Activated T-cell treated with anti-CD3 and anti-CD28 coated beads, Interleukin-2, amount 50 U/mL, for 24 hours (primary cell): ENCODE results near the gene PNKP.
A peak's percentile ranks its signal among the peaks of the same experiment; 100 is the strongest.

Experiments used
- DNase-seq: peaks from one replicate; pipeline ENCODE4 v3.0.0-alpha.2; 2020
- H3K27ac Mint-ChIP-seq: 2 replicates; pipeline ENCODE4 v1.8.0; 2020; ENCODE audit warnings: mild to moderate bottlenecking, mixed read lengths
- H3K27me3 Mint-ChIP-seq: 2 replicates; pipeline ENCODE4 v1.8.0; 2020; ENCODE audit warnings: mixed read lengths
- H3K36me3 Mint-ChIP-seq: 2 replicates; pipeline ENCODE4 v1.8.0; 2020; ENCODE audit warnings: low read depth, mixed read lengths
- H3K4me1 Mint-ChIP-seq: 2 replicates; pipeline ENCODE4 v1.8.0; 2020; ENCODE audit warnings: low read depth, mixed read lengths
- H3K4me3 Mint-ChIP-seq: 2 replicates; pipeline ENCODE4 v1.8.0; 2020; ENCODE audit warnings: mild to moderate bottlenecking, moderate library complexity, mixed read lengths
- H3K9me3 Mint-ChIP-seq: 2 replicates; pipeline ENCODE4 v1.8.0; 2020; ENCODE audit warnings: mixed read lengths

Gene PNKP

DNA sequence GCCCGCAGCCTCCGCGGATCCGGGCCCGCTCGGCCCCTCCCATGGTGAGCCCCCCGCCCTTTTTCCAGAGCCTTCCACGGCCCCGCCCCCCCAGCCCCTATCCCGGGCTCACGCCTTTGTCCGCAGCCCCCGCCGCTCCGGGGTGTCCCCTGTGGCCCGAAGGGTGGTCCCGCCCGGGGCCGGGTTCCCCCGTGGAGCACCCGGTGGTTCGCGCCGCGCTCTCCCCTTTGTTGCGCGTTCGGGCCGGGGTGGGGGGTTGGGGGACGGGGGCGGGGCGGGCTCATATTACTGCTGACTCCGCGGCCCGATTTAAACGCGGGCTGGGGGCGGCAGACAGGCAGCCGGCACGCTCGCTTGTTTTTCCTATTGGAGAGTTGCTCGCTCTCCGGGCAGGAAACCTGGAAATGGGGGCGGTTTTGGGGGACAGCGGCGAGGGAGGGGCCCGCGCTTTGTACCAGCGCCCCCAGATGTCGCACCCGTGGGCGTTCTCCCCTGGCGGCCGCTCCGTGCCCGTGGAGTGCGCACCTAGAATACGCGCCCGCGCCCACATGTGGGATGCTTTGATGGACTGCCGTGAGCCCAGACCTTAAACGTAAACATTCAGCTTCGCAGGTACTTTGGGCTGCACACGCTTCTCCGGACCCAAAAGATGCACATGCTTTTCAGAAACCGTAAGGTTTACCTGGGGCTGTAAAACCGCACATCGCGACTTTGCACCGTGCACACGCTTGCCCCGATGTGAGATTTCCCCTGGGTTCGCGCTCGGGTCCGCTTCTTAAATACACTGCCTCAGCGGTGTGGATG is 15.7 kb downstream of the PNKP start:
- Mint-ChIP-seq H3K4me1 (peaks cover 45% of the 10 kb centered on the region), H3K27me3 (no peaks in the 10 kb centered on the region), H3K9me3 (peaks cover 10% of the 10 kb centered on the region), H3K4me3 (peak overlapping the region; percentile 76), H3K27ac (peak overlapping the region; percentile 75), H3K36me3 (peaks cover 34% of the 10 kb centered on the region)
- DNase-seq, result peak; percentile 53

GRCh38 chr19:49850487-49851342 is 16.7 kb downstream of the PNKP start, which contains the start of gene PTOV1:
Gene PTOV1 (plus strand): TSS chr19:49851159.
- H3K36me3 Mint-ChIP-seq, result peaks cover 25% of the 10 kb centered on the region
- DNase-seq, result peak; percentile 94
- peaks cover 45% of the 10 kb centered on the region for H3K4me1 Mint-ChIP-seq
- H3K27me3 Mint-ChIP-seq, result no peaks in the 10 kb centered on the region
- peak within 1 kb of the TSS; percentile 85 for H3K4me3 Mint-ChIP-seq
- H3K9me3 Mint-ChIP-seq, result peaks cover 10% of the 10 kb centered on the region
- peak within 1 kb of the TSS; percentile 97 for H3K27ac Mint-ChIP-seq

GRCh38 chr19:49850221-49850486 is 17.2 kb downstream of the PNKP start:
- peak overlapping the region; percentile 97 for H3K27ac Mint-ChIP-seq
- H3K27me3 Mint-ChIP-seq, result no peaks in the 10 kb centered on the region

DNA sequence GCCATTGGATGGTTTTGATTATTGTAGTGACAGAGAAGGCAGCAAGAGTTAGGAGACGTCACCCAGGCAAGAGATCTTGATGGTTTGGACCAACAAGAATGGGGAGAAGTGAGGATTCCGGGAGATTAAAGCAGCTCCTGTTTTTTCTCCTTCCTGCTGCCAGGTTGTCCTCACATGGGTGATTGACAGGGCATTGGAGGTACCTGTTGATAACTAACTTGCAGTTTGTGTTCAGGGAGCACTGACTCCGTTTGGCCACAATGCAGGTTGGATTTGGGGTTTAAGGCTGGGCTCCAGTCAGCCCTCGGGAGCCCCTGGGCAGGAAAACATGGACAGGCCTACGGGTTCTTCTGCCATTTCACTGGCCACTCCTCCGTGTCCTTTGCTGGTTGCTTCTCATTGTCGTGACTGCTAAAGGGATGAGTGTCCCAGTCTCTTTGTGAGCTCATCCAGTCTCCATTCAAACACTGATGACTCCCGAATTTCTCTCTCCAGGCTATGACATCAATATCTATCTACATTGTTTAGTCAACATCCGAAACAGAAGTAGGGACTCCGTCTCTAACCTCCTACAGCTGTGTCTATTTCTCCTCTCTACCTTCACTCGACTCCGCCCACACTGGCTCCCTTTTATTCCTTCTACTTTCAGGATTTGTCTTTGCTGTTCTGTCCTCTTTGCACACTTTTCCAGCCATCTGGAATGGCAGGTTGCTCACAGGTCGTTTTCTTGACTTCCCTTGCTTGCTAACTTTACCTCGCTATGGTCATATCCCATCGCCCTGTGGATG is 17.7 kb downstream of the PNKP start:
- Mint-ChIP-seq H3K4me1 (peaks cover 45% of the 10 kb centered on the region), H3K4me3 (peak overlapping the region; percentile 85), H3K9me3 (peaks cover 10% of the 10 kb centered on the region), H3K27me3 (no peaks in the 10 kb centered on the region), H3K27ac (peak overlapping the region; percentile 97), H3K36me3 (peaks cover 17% of the 10 kb centered on the region)
- no peak for DNase-seq

More at GRCh38 chr19:49850221-49850486, 17.2 kb downstream of the PNKP start:
- no peak for DNase-seq
- Mint-ChIP-seq H3K9me3 (peaks cover 10% of the 10 kb centered on the region), H3K36me3 (peaks cover 20% of the 10 kb centered on the region), H3K4me3 (peak overlapping the region; percentile 85), H3K4me1 (peaks cover 45% of the 10 kb centered on the region)

DNA sequence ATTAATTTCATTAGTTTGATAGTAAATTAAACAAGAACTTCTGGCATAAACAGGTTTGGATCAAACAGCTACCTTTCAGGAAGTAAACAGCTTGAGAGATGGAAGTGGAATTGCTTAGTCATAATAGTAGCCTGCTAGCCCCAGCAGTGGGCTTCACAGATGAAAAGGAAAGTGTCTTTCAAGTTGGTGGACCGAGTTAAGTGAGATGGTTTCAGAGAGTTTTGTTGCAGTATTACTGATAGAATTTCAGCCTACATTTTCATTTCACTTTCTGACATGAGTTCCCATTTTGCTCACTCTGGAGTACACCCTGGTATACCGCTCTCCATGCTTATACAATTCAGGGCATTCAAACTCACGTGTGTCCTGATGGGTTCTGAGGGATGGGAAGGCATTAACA is 18.4 kb downstream of the PNKP start:
- Mint-ChIP-seq H3K4me3 (peak overlapping the region; percentile 53), H3K4me1 (peaks cover 44% of the 10 kb centered on the region), H3K9me3 (peaks cover 10% of the 10 kb centered on the region)

GRCh38 chr19:49847731-49848696 is 19.4 kb downstream of the PNKP start:
- H3K4me1 Mint-ChIP-seq, result peaks cover 37% of the 10 kb centered on the region
- H3K4me3 Mint-ChIP-seq, result peak overlapping the region; percentile 15
- H3K27ac Mint-ChIP-seq, result peak overlapping the region; percentile 14

More for the DNA sequence above, 18.4 kb downstream of the PNKP start:
- Mint-ChIP-seq H3K36me3 (peaks cover 15% of the 10 kb centered on the region), H3K27ac (peak overlapping the region; percentile 7), H3K27me3 (no peaks in the 10 kb centered on the region)
- DNase-seq, result no peak

DNA sequence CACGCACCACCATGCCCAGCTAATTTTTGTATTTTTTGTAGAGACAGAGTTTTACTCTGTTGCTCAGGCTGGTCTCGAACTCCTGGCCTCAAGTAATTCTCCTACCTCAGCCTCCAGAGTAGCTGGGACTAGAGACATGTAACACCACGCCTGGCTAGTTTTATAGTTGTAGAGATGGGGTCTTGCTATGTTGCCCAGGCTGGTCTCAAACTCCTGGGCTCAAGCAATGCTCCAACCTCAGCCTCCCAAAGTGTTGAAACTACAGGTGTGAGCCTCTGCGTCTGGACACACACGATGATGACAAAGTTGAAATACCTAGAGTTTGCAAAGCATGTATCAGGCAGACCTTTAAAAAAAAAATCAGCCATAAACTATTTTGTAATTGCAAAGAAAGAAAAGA is 21.0 kb downstream of the PNKP start:
- H3K27me3 Mint-ChIP-seq, result no peaks in the 10 kb centered on the region
- DNase-seq, result no peak
- no peak overlapping the region for H3K4me3 Mint-ChIP-seq
- H3K36me3 Mint-ChIP-seq, result peaks cover 8% of the 10 kb centered on the region
- H3K9me3 Mint-ChIP-seq, result peaks cover 10% of the 10 kb centered on the region
- H3K4me1 Mint-ChIP-seq, result peaks cover 25% of the 10 kb centered on the region
- H3K27ac Mint-ChIP-seq, result no peak overlapping the region

More at GRCh38 chr19:49847731-49848696, 19.4 kb downstream of the PNKP start:
- no peaks in the 10 kb centered on the region for H3K27me3 Mint-ChIP-seq
- H3K36me3 Mint-ChIP-seq, result peaks cover 15% of the 10 kb centered on the region
- peak; percentile 57 for DNase-seq
- peaks cover 10% of the 10 kb centered on the region for H3K9me3 Mint-ChIP-seq

DNA sequence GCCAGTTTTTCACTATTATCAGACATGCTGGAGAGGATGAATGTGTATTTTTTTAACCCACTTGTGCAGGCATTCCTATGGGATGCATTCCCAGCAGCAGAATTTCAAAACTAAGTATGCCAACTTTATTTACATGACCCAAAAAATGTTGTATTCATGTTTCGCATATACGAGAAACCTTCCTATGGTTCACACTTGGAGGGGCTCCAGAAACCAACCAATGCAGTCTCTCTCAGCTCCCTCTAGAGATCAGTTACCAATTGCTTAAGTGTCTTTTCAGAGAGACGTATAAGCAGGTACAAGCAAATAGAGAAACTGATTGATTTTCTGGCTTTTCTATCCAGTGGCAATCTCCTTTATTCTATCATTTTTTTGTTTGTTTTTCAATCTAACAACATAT is 22.0 kb downstream of the PNKP start:
- Mint-ChIP-seq H3K27me3 (no peaks in the 10 kb centered on the region), H3K36me3 (peaks cover 10% of the 10 kb centered on the region), H3K9me3 (peaks cover 10% of the 10 kb centered on the region), H3K27ac (no peak overlapping the region), H3K4me3 (no peak overlapping the region), H3K4me1 (peaks cover 25% of the 10 kb centered on the region)
- no peak for DNase-seq

- H3K27ac Mint-ChIP-seq, result no peak overlapping the region
- no peak for DNase-seq
- peaks cover 17% of the 10 kb centered on the region for H3K4me1 Mint-ChIP-seq
- peaks cover 5% of the 10 kb centered on the region for H3K9me3 Mint-ChIP-seq
- H3K36me3 Mint-ChIP-seq, result peaks cover 13% of the 10 kb centered on the region
- H3K4me3 Mint-ChIP-seq, result no peak overlapping the region
- no peaks in the 10 kb centered on the region for H3K27me3 Mint-ChIP-seq
These were observed 23.0 kb downstream of the PNKP start for GRCh38 chr19:49844138-49845095.

DNA sequence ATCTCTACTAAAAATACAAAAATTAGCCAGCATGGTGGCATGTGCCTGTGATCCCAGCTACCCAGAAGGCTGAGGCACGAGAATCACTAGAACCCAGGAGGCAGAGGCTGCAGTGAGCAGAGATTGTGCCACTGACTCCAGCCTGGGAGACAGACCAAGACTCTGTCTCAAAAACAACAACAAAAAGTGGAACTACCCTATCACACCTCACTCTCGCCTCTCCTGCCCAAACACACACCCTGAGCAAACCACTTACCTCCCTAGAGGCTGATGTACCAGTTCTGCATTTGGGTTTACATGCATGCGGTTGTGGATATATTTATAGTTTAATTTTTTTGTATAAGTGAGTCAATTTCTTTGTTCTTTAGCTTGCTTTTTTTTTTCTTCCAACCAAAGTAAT is 24.1 kb downstream of the PNKP start:
- no peak overlapping the region for H3K4me3 Mint-ChIP-seq
- no peaks in the 10 kb centered on the region for H3K9me3 Mint-ChIP-seq
- H3K27me3 Mint-ChIP-seq, result no peaks in the 10 kb centered on the region
- DNase-seq, result no peak
- peaks cover 24% of the 10 kb centered on the region for H3K36me3 Mint-ChIP-seq
- H3K4me1 Mint-ChIP-seq, result peaks cover 6% of the 10 kb centered on the region
- H3K27ac Mint-ChIP-seq, result no peak overlapping the region

- no peak overlapping the region for H3K4me3 Mint-ChIP-seq
- H3K27me3 Mint-ChIP-seq, result no peaks in the 10 kb centered on the region
- no peak for DNase-seq
- peaks cover 46% of the 10 kb centered on the region for H3K36me3 Mint-ChIP-seq
- no peaks in the 10 kb centered on the region for H3K4me1 Mint-ChIP-seq
- no peaks in the 10 kb centered on the region for H3K9me3 Mint-ChIP-seq
- H3K27ac Mint-ChIP-seq, result no peak overlapping the region
These were observed 26.6 kb downstream of the PNKP start for GRCh38 chr19:49840736-49841249.

- H3K4me3 Mint-ChIP-seq, result no peak overlapping the region
- H3K27me3 Mint-ChIP-seq, result no peaks in the 10 kb centered on the region
- no peak for DNase-seq
- no peaks in the 10 kb centered on the region for H3K4me1 Mint-ChIP-seq
- no peak overlapping the region for H3K27ac Mint-ChIP-seq
- no peaks in the 10 kb centered on the region for H3K9me3 Mint-ChIP-seq
- H3K36me3 Mint-ChIP-seq, result peaks cover 47% of the 10 kb centered on the region
These were observed 27.1 kb downstream of the PNKP start for GRCh38 chr19:49840321-49840720.
